Sigmoid colon (tissue), 4 donors: Measurements from ENCODE around the gene SLC15A4.

Experiments used
- EP300 ChIP-seq, 4 donors: sonication (generic); formaldehyde crosslinking; IDR thresholded peaks; one replicate each; pipeline ENCODE4 v1.6.1; 2017; ENCODE audit warnings: antibody characterized with exemption in 4 of 4
- TF ChIP-seq, protein P1 (sequence below), 4 experiments: fragments of 450-650 bp in 3 of 4; fragments of 200-600 bp in 1 of 4; IDR thresholded peaks; one replicate each; pipeline ENCODE4 v1.5.1; 2016 to 2019; ENCODE audit warnings: antibody characterized with exemption in 4 of 4, mild to moderate bottlenecking in 3 of 4, moderate library complexity in 2 of 4

DNA sequence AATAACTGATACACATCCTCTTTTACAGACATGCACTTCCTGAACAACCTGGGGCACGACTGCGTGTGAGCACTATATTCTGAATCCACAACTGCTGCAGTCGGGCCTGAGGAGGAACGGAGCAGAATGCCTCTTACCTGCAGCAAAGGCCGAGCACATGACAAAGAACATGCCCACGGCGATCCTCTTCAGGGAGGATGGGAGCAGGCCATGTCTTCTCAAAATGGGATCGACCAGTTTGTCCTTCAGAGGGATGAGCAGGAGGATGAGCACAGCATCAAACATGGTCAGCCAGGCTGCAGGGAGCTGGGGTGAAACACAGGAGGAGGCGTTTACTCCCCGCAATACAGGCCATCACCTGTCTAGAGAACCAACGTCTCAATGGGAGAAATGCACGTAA, 15.1 kb downstream of the SLC15A4 start:
- no peak for TF ChIP-seq EP300 (IDR thresholded peaks at IDR 0.05)
- TF ChIP-seq, protein P1, sequence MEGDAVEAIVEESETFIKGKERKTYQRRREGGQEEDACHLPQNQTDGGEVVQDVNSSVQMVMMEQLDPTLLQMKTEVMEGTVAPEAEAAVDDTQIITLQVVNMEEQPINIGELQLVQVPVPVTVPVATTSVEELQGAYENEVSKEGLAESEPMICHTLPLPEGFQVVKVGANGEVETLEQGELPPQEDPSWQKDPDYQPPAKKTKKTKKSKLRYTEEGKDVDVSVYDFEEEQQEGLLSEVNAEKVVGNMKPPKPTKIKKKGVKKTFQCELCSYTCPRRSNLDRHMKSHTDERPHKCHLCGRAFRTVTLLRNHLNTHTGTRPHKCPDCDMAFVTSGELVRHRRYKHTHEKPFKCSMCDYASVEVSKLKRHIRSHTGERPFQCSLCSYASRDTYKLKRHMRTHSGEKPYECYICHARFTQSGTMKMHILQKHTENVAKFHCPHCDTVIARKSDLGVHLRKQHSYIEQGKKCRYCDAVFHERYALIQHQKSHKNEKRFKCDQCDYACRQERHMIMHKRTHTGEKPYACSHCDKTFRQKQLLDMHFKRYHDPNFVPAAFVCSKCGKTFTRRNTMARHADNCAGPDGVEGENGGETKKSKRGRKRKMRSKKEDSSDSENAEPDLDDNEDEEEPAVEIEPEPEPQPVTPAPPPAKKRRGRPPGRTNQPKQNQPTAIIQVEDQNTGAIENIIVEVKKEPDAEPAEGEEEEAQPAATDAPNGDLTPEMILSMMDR (IDR thresholded peaks at IDR 0.05) = no peak
